Activated gamma-delta T cell treated with Interleukin-2 at 50 U/mL for 16 hours (primary cell): ENCODE measurements around the gene KLHL17.
"Not testable (repeated sequence)": the region's sequence is repeated elsewhere in the genome, so short reads cannot be mapped to it uniquely, and the experiment has no call there.

Experiments
- DNase-seq: peaks from one replicate; pipeline ENCODE4 v3.0.0-alpha.2; 2020

KLHL17 gene

GRCh38 chr1:1003618-1004419 lies 43.4 kb downstream of the KLHL17 start:
- DNase-seq = no peak

DNA sequence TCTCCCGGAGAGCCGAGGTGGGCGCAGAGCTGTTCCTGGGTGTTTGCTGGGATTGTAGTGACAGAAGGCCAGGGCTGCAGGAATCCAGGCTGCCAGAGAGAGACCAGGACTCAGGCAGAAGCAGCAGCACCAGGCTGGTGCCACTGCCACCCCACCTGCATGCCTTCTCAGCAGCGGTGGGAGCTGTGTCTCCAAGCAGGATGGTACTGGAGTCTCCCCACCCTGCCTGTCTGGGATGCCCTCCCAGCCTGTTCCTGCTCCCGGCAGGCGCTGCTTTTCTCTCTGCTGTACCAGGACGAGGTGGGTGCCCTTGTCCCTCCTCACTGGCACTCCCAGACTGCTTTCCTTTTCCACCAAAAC lies 44.0 kb downstream of the KLHL17 start:
- no peak for DNase-seq

- DNase-seq = no peak
Observed at GRCh38 chr1:1004780-1005697, 44.7 kb downstream of the KLHL17 start.

DNA sequence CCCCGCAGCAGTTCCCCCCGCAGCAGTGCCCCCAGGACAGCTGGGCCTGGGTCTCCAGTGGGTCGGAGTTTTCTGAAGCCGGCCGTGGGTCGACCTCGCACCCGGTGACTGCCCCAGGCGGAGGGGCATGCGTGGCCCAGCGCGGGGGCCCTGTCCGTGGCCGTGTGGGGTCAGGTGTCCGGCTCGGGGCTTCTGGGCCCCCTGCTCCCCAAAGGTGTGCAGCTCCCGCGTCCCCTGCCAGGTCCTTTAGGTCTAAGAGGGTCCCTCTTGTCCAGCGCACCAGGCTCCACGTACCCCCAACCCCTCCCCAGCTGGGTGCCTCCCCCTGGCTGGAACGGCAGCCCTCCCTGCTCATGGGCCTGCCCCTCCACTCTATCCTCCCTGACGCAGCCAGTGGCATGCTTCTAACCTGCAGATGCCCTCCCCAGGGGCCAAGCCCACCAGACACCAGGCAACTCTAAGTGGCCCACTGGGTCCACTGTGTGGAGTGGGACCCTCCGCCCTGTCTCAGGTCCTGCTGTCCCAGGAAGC lies 45.5 kb downstream of the KLHL17 start:
- no peak for DNase-seq

DNA sequence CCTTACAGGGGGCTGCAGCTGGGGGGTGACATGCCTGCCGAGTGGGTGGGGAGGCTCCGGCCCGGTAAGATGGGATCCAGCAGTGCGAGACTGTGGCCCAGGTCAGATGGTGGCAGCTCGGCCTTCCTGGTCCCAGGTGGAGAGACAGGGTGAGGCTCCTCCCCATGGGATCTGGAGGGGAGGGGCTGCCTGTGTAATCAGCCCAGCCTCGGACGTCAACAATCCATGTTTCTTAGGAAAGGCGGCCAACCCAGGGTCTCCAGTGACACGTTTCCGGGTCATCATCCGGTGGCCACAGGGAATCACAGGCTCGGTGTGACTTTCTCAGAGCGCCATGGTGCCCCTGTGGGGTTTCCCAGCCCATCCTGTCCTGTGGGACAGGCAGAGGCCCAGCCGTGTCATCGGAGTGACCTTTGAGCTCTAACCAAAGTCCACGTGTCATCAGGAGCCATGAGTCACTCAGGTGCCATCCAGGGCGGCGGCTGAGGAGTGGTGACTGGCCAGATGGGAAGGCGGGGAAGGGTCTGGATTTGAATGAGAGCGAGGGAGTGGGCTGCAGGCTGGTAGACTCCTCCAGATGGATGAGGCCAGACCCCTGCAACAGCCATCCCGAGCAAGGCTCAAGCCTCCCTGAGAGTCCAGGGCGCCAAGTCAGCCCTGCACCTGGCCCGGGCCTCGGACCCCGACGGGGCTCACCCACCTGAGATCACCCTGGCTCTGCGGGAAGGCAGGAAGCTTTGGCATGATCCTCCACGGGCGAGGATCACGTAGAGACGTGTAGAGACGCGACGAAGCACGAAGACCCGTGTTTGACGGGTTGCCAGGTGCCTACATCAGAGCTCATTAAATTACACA lies 46.1 kb downstream of the KLHL17 start:
- no peak for DNase-seq

- not testable (repeated sequence) for DNase-seq
Observed at GRCh38 chr1:1010131-1010530, 49.7 kb downstream of the KLHL17 start.

GRCh38 chr1:1011396-1011949 lies 51.1 kb downstream of the KLHL17 start:
- no peak for DNase-seq

GRCh38 chr1:1012736-1013104 lies 52.3 kb downstream of the KLHL17 start:
- DNase-seq = not testable (repeated sequence)

DNA sequence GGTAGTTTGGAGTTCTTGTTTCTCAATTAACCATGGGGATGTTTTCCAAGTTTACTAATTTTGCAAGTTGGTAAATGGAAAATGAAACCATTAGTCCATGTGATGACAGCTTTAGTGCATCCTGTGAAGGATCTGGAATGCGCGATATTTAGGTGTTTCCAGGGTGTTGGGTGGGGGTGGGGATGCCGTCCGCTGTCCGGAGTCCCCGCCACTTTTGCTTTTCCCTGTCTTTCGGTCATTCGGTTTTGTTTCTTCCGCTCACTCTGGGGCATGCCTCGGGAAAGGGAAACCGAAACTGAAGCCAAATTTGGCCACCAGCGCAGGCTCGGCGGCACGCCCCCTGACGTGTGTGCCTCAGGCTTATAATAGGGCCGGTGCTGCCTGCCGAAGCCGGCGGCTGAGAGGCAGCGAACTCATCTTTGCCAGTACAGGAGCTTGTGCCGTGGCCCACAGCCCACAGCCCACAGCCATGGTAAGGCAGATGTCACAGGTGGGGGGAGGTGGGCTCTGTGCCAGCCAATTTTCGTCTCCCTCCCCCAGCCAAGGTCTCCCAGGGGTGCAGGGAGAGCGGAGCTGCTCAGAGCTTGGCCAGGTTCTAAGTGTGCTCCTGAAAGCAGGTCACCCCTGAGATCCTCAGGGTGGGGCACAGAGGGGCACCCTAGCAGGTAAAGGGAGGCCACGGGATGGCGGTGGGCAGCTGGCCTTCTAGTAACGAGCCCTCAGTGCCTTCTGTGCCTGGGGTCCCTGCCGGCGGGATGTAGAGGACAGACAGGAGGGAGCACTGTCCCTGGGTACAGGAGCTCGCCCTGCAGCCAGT lies 52.9 kb downstream of the KLHL17 start, which contains the start of gene ISG15:
Gene ISG15, plus strand, starts transcription at position 393 of the 817 bp plus-strand sequence. Its CDS starts 77 bp downstream, at position 470.
- DNase-seq = peak; percentile 86

- no peak for DNase-seq
Observed at GRCh38 chr1:1013922-1014648, 53.7 kb downstream of the KLHL17 start.

- no peak for DNase-seq
Observed at GRCh38 chr1:1014799-1015681, 54.7 kb downstream of the KLHL17 start.
